NOMO-1 treated with DMSO at 0.1 percent for 48 hours (cell line): Measurements from ENCODE around the gene LRRC51.

Source experiments
- DNase-seq: peaks from one replicate; lab custom pipeline; 2025; ENCODE audit not compliant: unreplicated experiment; lab: John Stamatoyannopoulos, UW

The LRRC51 gene

GRCh38 chr11:72103754-72104167 lies 23.1 kb downstream of the LRRC51 start:
- DNase-seq: no peak

- no peak for DNase-seq
These were observed 25.2 kb downstream of the LRRC51 start, which contains the start of gene TOMT for GRCh38 chr11:72105888-72106287. TSS of gene TOMT (plus strand) at chr11:72105924. CDS start at chr11:72105952, 28 bp downstream.

GRCh38 chr11:72111300-72112142 lies 30.9 kb downstream of the LRRC51 start:
- DNase-seq: peak; percentile 61

DNA sequence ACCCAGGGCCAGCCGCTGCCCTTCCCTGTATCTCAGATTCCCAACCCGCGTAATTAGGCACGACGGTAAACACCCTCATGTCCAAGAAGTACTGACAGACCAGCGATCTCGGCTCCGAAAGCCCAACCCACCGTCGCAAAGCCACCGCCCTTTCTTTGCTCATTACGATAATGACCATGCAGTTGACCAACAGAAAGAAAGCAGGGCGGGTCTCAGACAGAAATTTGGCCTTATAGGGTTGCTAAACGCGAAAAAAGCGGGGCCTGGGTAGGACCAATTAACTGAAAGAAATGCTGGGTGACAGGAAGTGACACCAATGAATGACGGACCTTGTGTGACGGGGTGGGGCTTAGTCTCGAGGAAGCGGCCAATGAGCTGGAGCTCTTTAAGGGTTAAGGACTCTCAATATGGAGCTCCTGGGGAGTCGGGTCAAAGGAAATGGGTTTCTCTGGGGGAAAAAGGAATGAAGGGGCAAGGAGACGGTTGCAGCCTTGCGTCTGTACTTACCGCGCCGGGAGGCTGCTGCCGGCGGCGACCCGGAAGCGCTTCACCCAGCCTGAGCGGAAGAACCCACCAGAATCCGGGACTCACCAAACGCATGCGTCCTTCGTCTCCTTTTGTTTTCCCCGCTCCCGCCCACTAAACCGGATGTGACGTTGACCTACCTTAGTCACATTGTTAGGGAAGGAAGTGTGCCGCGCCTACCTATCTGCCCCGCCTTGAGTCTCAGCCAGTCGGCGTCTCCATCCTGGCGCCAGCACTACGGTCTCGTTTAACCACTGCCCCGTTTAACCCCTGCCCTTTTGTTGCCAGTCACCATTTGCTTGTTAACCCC lies 31.7 kb downstream of the LRRC51 start, which contains the start of gene ANAPC15:
TSS of gene ANAPC15 (minus strand) at position 553 of the 835 bp plus-strand sequence. CDS start 1,419 bp downstream, outside the sequence.
- peak; percentile 100 for DNase-seq

GRCh38 chr11:72112978-72113808 lies 32.5 kb downstream of the LRRC51 start:
- no peak for DNase-seq

- DNase-seq: no peak
These were observed 33.9 kb downstream of the LRRC51 start for GRCh38 chr11:72114570-72114969.

DNA sequence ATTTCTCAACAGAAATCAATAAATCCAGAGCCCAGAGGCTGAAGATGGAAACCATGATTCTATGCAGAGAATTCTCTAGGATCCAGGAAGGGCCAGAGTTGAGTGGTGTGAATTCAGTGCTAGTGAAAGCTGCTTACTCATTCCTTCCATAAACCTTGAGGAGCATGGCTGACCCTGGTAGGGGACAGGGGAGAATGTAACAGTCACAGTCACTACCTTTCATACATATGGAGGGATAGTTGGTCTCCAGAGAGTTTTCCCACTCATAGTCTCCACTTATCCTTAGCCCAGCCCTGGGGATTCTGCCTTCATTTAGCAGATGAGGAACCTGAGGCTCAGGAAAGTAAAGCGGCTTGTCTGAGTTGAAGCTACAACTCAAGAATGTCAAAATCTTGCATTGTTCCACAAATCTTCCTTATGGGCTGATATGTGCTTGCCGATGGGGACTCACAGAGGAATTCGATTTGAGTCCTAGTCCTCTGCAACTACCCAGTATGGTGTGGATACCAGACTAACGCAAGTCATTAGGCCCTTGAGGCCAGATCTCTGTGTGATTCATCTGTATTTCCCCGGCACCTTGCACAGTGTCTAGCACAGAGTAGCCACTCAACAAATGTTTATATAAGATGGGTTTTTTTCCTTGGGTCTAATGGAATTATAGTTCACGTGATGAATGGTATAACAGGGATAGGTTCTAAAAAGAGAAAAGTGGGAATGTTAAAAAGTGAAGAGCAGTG lies 35.5 kb downstream of the LRRC51 start:
- DNase-seq: no peak

DNA sequence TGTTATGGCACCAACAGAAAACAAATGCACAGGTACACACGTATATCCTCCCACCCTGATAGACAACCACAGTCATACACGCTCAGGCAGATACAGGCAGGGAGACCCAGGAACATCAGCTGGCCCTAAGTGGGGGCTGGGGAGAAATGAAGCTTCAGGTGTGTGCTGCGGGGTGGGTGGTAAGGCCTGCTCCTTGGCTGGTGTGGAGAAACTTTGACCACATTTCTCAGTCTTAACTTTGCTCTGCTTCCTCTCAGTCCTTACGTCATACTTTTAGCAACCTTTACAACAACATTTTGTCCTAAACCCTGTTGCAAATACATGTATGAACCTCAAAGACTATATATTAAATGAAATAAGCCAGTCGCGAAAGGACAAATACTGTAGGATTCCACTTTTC lies 38.5 kb downstream of the LRRC51 start:
- peak; percentile 49 for DNase-seq

DNA sequence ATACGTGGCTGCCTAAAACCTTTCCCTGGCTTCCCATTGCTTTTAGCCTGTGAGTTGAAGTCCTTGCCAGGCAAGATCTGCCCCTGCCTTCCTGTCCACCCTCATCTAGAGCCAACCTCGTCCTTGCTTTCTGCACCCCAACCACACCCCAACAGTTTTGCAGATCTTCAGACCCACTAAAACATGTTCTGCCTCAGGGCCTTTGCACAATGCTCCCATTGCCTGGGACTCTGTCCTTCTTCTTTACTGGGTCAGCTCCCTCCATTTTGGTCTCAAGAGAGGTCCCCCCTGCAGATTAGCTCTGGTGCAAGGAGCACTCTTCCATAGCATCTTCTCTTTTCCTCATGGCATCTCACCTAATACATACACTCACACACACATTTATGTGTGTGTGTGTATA lies 40.3 kb downstream of the LRRC51 start:
- DNase-seq: no peak

- no peak for DNase-seq
These were observed 42.0 kb downstream of the LRRC51 start for GRCh38 chr11:72122607-72123006.

DNA sequence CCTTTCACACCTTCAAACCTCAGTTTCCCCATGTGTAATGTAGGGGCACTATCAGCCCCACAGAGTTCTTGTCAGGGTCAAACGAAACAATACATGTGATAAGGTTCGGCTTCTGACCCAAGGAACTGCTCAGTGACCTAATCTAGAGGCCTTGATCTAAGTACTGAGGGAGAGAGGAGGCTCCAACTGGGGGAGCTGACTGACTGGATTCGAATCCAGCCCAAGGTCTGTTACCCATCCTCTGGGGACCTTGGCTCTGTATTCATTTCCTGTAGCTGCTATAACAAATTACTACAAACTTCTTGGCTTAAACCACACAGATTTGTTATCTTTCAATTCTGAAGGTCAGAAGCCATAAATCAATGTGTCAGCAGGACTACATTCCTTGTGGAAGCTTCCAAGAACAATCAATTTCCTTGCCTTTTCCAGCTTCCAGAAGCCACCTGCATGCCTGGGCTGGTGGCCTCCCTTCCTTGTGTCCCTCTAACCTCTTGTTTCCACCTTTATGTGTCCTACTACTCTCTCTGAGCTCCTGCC lies 42.5 kb downstream of the LRRC51 start:
- DNase-seq: no peak

DNA sequence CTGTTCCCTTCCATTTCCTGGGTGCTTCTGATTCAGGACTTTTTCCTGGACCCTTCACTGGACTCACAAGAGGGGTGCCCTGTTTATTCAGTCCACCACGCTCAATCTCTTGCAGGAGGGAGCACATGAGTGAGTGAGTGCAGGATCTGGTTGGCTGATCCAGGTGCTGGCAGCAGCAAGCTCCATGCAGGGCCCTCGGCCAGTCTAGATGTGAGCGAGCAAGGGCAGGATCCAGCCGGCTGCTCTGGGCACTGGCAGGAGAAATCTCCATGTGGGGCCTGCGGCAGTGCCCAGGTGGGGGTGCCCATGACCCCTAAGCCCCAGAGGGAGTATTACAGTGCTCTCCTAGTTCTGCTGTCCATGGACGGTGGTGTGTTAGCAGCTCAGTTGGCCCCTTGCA lies 43.4 kb downstream of the LRRC51 start:
- DNase-seq: no peak

DNA sequence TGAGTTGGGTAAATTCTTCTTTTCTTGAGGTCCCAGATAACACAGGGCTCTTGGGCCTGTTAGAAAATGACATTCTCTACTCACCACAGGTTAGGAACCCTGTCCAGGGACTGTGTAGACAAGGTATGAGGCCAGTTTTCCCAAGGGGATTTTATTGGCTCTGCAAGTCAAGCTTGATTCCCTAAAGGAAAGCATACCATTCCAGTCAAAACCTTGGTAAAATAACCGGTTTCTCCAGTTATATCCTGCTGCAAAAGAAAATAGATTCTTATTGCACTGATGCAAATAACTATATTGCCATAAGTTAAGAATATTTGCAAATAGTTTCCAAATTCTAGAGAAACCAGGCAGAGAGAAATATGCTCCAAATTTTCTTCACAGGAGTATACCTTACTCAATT lies 45.3 kb downstream of the LRRC51 start:
- no peak for DNase-seq

DNA sequence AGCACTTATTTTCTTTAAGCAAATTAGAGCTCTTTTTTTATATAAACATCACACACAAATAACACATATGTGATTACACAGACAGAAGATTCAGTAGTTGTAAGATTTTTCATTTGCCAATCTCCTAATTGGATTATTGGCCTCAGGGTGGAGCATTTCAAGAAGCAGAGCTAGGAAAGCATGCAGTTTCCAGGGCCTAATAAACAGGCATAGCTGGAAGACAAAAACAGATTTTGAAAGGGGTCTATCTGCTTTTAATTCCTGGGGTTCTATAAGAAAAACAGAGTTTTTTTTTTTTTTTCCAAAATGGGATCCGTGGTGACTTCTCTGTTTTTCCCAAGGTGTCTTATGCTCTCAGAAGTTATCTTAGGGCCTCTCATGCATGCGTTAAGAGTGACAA lies 47.3 kb downstream of the LRRC51 start:
- no peak for DNase-seq

DNA sequence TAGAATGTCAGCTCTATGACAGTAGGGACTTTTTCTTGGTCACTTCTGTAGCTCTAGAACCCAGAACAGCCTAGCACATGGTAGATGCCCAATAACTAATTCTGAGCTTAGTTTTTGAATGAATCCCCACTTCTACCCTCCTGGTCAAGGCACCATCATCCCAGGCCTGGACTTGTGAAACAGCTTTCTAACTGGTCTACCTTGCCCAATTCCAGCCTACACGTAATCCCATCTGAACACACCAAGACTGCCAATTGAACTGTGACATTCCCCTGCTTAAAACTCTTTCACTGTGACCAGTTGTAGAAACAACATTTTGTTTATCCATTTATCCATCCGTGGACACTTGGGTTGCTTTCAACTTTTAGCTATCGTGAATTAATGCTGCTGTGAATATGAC lies 48.7 kb downstream of the LRRC51 start:
- DNase-seq: no peak

DNA sequence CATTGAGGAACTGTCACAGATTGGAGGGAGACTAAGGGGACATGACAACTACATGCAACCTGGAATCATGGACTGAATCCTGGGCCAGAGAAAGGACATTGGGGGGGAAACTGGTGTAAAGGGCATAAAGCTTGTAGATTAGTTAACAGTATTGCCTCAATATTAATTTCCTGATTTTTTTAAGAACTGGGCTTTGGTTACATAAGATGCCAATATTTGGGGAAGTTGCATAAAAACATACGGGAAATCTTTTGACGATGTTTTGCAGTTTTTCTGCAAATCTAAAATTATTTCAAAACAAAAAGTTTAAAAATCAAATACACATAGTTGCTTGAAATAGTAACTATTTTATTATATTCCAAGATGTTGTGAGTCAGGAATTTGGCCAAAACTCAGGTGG lies 52.0 kb downstream of the LRRC51 start:
- DNase-seq: peak; percentile 57

GRCh38 chr11:72135473-72135872 lies 54.8 kb downstream of the LRRC51 start, which contains the start of gene FOLR3:
TSS of gene FOLR3 (plus strand) at chr11:72135725. CDS start at chr11:72135953, 228 bp downstream.
- DNase-seq: peak; percentile 22

- no peak for DNase-seq
These were observed 55.4 kb downstream of the LRRC51 start for GRCh38 chr11:72135891-72136683.

GRCh38 chr11:72136684-72137262 lies 56.1 kb downstream of the LRRC51 start:
- DNase-seq: no peak
